CD14-positive monocyte (primary cell): Measurements from ENCODE around the gene PPP1R16B. TPM values are rescaled to one million over a fixed set of nuclear protein-coding genes. Genes with fewer than 3 reads are reported as not detected.

Experiments
- DNase-seq, 3 donors: peaks; one replicate each; pipeline ENCODE4 v3.0.0-alpha.2; 2011 to 2022
- H2AFZ ChIP-seq: 2 replicates; pipeline ENCODE4 v1.6.0; 2012; ENCODE audit warnings: mild to moderate bottlenecking, low read depth, low read length, inconsistent platforms; ENCODE audit not compliant: insufficient read depth, poor library complexity, severe bottlenecking
- H3K27ac ChIP-seq, 2 donors: 1 replicate in 1 of 2; 2 replicates in 1 of 2; pipeline ENCODE4 v1.5.1; 2012 to 2013; ENCODE audit warnings: low read length in 2 of 2, control low read depth in 1 of 2, inconsistent platforms in 1 of 2, low read depth in 1 of 2, mild to moderate bottlenecking in 1 of 2
- H3K27me3 ChIP-seq, 2 donors: one replicate each; pipeline versions ENCODE4 v1.6.0 to v1.6.1; 2011 to 2013; ENCODE audit warnings: low read length in 2 of 2; ENCODE audit not compliant: control insufficient read depth in 2 of 2, insufficient read depth in 2 of 2
- H3K36me3 ChIP-seq, 2 donors: replicated peaks in 1 of 2; 1 replicate in 1 of 2; 2 replicates in 1 of 2; pipeline versions ENCODE4 v1.5.1 to v1.6.1; 2012 to 2013; ENCODE audit warnings: low read length in 2 of 2, control low read depth in 1 of 2, inconsistent platforms in 1 of 2, mild to moderate bottlenecking in 1 of 2; ENCODE audit not compliant: insufficient read depth in 2 of 2, control insufficient read depth in 1 of 2
- H3K4me1 ChIP-seq, 2 donors: 1 replicate in 1 of 2; 2 replicates in 1 of 2; pipeline versions ENCODE4 v1.5.1 to v1.6.1; 2012 to 2013; ENCODE audit warnings: low read length in 2 of 2, control low read depth in 1 of 2, inconsistent platforms in 1 of 2, mild to moderate bottlenecking in 1 of 2, moderate library complexity in 1 of 2; ENCODE audit not compliant: insufficient read depth in 2 of 2, control insufficient read depth in 1 of 2
- H3K4me2 ChIP-seq: replicated peaks from 2 replicates; pipeline ENCODE3; 2012; ENCODE audit warnings: low read length, moderate library complexity, mild to moderate bottlenecking; ENCODE audit not compliant: poor library complexity, severe bottlenecking; ENCODE audit errors: extremely low read depth
- H3K4me3 ChIP-seq, 3 experiments: fragments of 200-600 bp in 1 of 3; sonication (generic) in 1 of 3; replicated peaks in 1 of 3; 1 replicate in 2 of 3; 2 replicates in 1 of 3; pipeline ENCODE4 v1.5.1; 2011 to 2013; ENCODE audit warnings: low read length in 3 of 3, mild to moderate bottlenecking in 3 of 3, control low read depth in 2 of 3, low read depth in 2 of 3, inconsistent platforms in 1 of 3, moderate library complexity in 1 of 3
- H3K79me2 ChIP-seq: 2 replicates; pipeline ENCODE4 v1.6.0; 2012; ENCODE audit warnings: mild to moderate bottlenecking, control low read depth, inconsistent platforms, low read length, moderate library complexity; ENCODE audit not compliant: insufficient read depth
- H3K9ac ChIP-seq: 2 replicates; pipeline ENCODE4 v1.6.0; 2017; ENCODE audit warnings: low read length, mild to moderate bottlenecking; ENCODE audit not compliant: insufficient read depth, poor library complexity, severe bottlenecking
- H3K9me3 ChIP-seq, 2 donors: replicated peaks in 1 of 2; 1 replicate in 1 of 2; 2 replicates in 1 of 2; pipeline versions ENCODE4 v1.5.1 to v1.6.1; 2012 to 2013; ENCODE audit warnings: low read length in 2 of 2, control low read depth in 1 of 2; ENCODE audit not compliant: control insufficient read depth in 1 of 2, insufficient read depth in 1 of 2
- H4K20me1 ChIP-seq: 2 replicates; pipeline ENCODE4 v1.6.0; 2012; ENCODE audit warnings: mild to moderate bottlenecking, low read length, control low read depth, moderate library complexity; ENCODE audit not compliant: insufficient read depth
- H3K27ac Mint-ChIP-seq, 7 donors: one replicate each; pipeline ENCODE4 v1.8.0; 2020; ENCODE audit warnings: mild to moderate bottlenecking in 7 of 7, mixed read lengths in 7 of 7, moderate library complexity in 6 of 7, inconsistent platforms in 2 of 7
- H3K27me3 Mint-ChIP-seq, 3 donors: one replicate each; pipeline ENCODE4 v1.8.0; 2021 to 2022; ENCODE audit warnings: low read depth in 3 of 3, mild to moderate bottlenecking in 3 of 3, mixed read lengths in 3 of 3, moderate library complexity in 3 of 3, inconsistent platforms in 1 of 3
- H3K36me3 Mint-ChIP-seq, 2 donors: one replicate each; pipeline ENCODE4 v1.8.0; 2020; ENCODE audit warnings: mixed read lengths in 2 of 2, inconsistent platforms in 1 of 2, mild to moderate bottlenecking in 1 of 2
- H3K4me1 Mint-ChIP-seq: one replicate; pipeline ENCODE4 v1.8.0; 2020; ENCODE audit warnings: mild to moderate bottlenecking, mixed read lengths
- H3K4me3 Mint-ChIP-seq, 2 donors: one replicate each; pipeline ENCODE4 v1.8.0; 2020; ENCODE audit warnings: mild to moderate bottlenecking in 2 of 2, mixed read lengths in 2 of 2, moderate library complexity in 1 of 2
- H3K9me3 Mint-ChIP-seq, 7 donors: one replicate each; pipeline ENCODE4 v1.8.0; 2020 to 2022; ENCODE audit warnings: mixed read lengths in 7 of 7, mild to moderate bottlenecking in 6 of 7, moderate library complexity in 6 of 7, inconsistent platforms in 2 of 7
- CTCF ChIP-seq: fragments of 200-600 bp; IDR thresholded peaks from one replicate; pipeline ENCODE4 v1.8.0; 2022; ENCODE audit warnings: antibody characterized with exemption, mild to moderate bottlenecking
- WGBS: methylation state at CpG from one replicate; pipeline ENCODE4 v1.1.5; 2013; ENCODE audit warnings: missing lambda C conversion rate; ENCODE audit not compliant: insufficient coverage; 5-methylcytosine and 5-hydroxymethylcytosine counted together
- intact Hi-C, 2 donors: fragments of 100-400 bp; cut with micrococcal nuclease; formaldehyde crosslinking; loops; one replicate each; pipeline versions ENCODE4 v1.15.0 to v1.15.1; 2023
- polyA plus RNA-seq, 3 donors: library from polyadenylated mRNA; depleted of rRNA in 1 of 3; unstranded in 2 of 3; stranded (reverse) in 1 of 3; fragments of 300-500 nt in 2 of 3; fragments of >200 nt in 1 of 3; fragmentation: Illumina TruSeq in 2 of 3; gene quantifications; 1 replicate in 2 of 3; 2 replicates in 1 of 3; pipeline ENCODE4 v1.2.3, GENCODE V29; 2012 to 2021

PPP1R16B gene
- polyA plus RNA-seq, 3 donors, result 1.1 to 4.4 (median 1.4) TPM

DNA sequence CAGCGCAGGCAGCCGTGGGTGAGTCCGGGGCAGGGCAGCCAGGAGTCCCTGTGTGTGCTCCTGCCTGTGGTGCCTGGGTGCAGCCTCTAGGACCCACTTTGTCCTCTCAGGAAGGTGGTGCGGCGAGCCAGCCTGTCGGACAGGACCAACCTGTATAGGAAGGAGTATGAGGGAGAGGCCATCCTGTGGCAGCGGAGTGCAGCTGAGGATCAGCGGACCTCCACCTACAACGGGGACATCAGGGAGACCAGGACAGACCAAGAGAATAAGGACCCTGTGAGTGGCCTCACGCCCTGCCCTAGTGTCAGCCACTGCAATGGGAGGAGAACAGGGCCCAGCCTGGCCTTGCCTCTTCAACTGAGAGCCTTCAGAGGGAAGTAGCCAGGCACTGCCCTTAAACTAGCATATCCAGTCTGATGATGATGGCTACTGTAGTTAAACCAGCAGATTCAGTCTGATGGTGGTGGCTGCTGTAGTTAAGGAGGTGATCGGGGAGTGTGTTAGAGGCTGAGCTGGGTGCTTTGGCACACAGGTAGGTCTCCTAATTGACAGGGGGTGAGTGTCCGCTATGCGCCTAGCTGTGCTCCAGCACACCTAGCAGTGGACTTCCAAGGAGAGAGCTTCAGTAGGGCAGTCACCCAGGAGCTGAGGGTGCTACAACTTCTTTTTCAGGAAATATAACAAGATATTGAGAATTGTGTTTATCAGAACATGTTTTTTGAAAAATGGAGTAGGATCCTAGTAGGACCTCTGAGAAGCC lies 102.6 kb downstream of the PPP1R16B start:
- WGBS, result 94% methylated on average over 12 of the region's 13 CpGs
- no peak overlapping the region for H2AFZ ChIP-seq
- no peaks in the 10 kb centered on the region for H3K4me1 ChIP-seq
- H3K9ac ChIP-seq, result no peak overlapping the region
- no peaks in the 10 kb centered on the region for H4K20me1 ChIP-seq
- intact Hi-C loops, result no loop called here
- Mint-ChIP-seq H3K36me3 (peaks cover 29 to 67% of the 10 kb centered on the region in 2 donors), H3K9me3 (peaks cover 0 to 20% (median 8%) of the 10 kb centered on the region in 7 donors), H3K4me1 (no peaks in the 10 kb centered on the region), H3K27me3 (peaks cover 2 to 12% (median 5%) of the 10 kb centered on the region in 3 donors), H3K27ac (no peak overlapping the region), H3K4me3 (no peak overlapping the region)
- no peak overlapping the region for H3K4me3 ChIP-seq
- peaks cover 9 to 76% of the 10 kb centered on the region in 2 donors for H3K36me3 ChIP-seq
- no peak for DNase-seq
- H3K4me2 ChIP-seq, result no peak overlapping the region
- no peak overlapping the region for H3K27ac ChIP-seq
- no peak for TF ChIP-seq CTCF
- H3K9me3 ChIP-seq, result peaks cover 12 to 14% of the 10 kb centered on the region in 2 donors
- no peaks in the 10 kb centered on the region for H3K79me2 ChIP-seq
- H3K27me3 ChIP-seq, result no peaks in the 10 kb centered on the region

DNA sequence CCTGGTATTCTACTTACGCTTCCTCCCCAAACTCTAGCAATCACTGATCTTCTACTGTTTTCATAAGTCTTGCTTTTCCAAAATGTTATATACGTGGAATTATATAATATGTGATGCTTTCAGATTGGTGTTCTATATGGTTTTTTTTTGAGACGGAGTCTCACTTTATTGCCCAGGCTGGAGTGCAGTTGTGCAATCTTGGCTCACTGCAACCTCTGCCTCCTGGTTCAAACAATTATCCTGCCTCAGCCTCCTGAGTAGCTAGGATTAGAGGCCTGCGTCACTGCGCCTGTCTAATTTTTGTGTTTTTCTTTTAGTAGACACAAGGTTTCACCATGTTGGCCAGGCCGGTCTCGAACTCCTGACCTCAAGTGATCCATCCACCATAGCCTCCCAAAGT lies 109.9 kb downstream of the PPP1R16B start:
- Mint-ChIP-seq H3K9me3 (no peaks in the 10 kb centered on the region), H3K27ac (no peak overlapping the region), H3K36me3 (peaks cover 4 to 49% of the 10 kb centered on the region in 2 donors), H3K27me3 (peaks cover 2 to 7% (median 4%) of the 10 kb centered on the region in 3 donors), H3K4me1 (no peaks in the 10 kb centered on the region), H3K4me3 (no peak overlapping the region)
- peaks cover 2 to 59% of the 10 kb centered on the region in 2 donors for H3K36me3 ChIP-seq
- H3K79me2 ChIP-seq, result no peaks in the 10 kb centered on the region
- H3K27ac ChIP-seq, result no peak overlapping the region
- WGBS, result 92% methylated on average over 4 of the region's 7 CpGs
- no peak overlapping the region for H3K4me2 ChIP-seq
- H4K20me1 ChIP-seq, result no peaks in the 10 kb centered on the region
- H2AFZ ChIP-seq, result no peak overlapping the region
- H3K9ac ChIP-seq, result no peak overlapping the region
- no peaks in the 10 kb centered on the region for H3K9me3 ChIP-seq
- intact Hi-C loops, result no loop called here
- H3K4me3 ChIP-seq, result no peak overlapping the region
- H3K27me3 ChIP-seq, result no peaks in the 10 kb centered on the region
- no peak for DNase-seq
- no peak for TF ChIP-seq CTCF
- no peaks in the 10 kb centered on the region for H3K4me1 ChIP-seq
